Stimulated activated naive CD8-positive, alpha-beta T cell treated with anti-CD3 and anti-CD28 coated beads, Interleukin-15, amount 100 ng/mL, for 72 hours (primary cell): ENCODE results near the gene TRAPPC3L.

ENCODE experiments used
- ATAC-seq: fragments of 150-1000 bp; cut with Tn5 transposase; 2 replicates; pipeline ENCODE4 v1.10.0; 2021; ENCODE audit warnings: mild to moderate bottlenecking, moderate library complexity
- DNase-seq, 2 donors: peaks; one replicate each; pipeline ENCODE4 v3.0.0; 2021 to 2022
- H3K27ac Mint-ChIP-seq, 2 donors: one replicate each; pipeline ENCODE4 v1.8.0; 2022; ENCODE audit warnings: mild to moderate bottlenecking in 2 of 2, mixed read lengths in 2 of 2, moderate library complexity in 2 of 2
- H3K27me3 Mint-ChIP-seq: one replicate; pipeline ENCODE4 v1.8.0; 2022; ENCODE audit warnings: mixed read lengths
- H3K4me1 Mint-ChIP-seq: one replicate; pipeline ENCODE4 v1.8.0; 2022; ENCODE audit warnings: mild to moderate bottlenecking, mixed read lengths
- H3K4me3 Mint-ChIP-seq, 2 donors: one replicate each; pipeline ENCODE4 v1.8.0; 2022; ENCODE audit warnings: mild to moderate bottlenecking in 2 of 2, mixed read lengths in 2 of 2, moderate library complexity in 1 of 2
- H3K9me3 Mint-ChIP-seq, 2 donors: one replicate each; pipeline ENCODE4 v1.8.0; 2022; ENCODE audit warnings: mixed read lengths in 2 of 2

The TRAPPC3L gene

GRCh38 chr6:116471531-116471930 is 74.0 kb downstream of the TRAPPC3L start:
- Mint-ChIP-seq H3K4me1 (peaks cover 23% of the 10 kb centered on the region), H3K9me3 (no peaks in the 10 kb centered on the region), H3K27me3 (no peaks in the 10 kb centered on the region), H3K4me3 (no peak overlapping the region), H3K27ac (no peak overlapping the region)
- ATAC-seq (no peak), DNase-seq (no peak)

DNA sequence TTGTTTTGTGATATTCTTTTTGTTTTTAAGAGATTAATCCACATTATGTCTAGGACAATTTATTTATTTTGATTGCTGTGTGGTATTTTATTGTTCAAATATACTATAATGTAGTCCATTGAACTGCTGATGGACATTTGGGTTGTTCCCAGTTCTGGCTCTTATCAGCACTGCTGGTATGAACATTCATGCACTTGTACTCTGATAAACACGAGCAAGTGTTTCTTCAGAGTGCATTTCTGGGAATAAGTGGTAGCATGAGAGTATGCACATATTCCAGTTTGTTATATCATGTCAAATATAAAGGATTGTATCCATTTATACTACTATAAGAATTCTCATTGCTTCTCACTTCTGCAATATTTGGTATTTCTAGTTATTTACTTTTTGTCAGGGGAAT is 77.2 kb downstream of the TRAPPC3L start:
- Mint-ChIP-seq H3K27me3 (peaks cover 7% of the 10 kb centered on the region), H3K27ac (no peak overlapping the region), H3K4me1 (no peaks in the 10 kb centered on the region)

DNA sequence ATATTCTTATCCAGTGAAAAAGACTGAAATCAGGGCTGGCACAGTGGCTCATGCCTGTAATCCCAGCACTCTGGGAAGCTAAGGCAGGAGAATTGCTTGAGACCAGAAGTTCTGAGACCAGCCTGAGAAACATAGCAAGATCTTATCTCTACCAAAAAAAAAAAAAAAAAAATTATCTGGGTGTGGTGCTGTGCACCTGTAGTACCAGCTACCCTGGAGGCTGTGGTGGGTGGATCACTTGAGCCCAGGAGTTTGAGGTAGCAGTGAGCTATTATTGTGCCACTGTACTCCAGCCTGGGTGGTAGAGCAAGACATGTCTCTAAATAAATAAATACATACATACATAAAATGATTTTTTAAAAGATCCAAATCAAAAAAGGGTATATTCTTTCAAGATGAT is 78.0 kb downstream of the TRAPPC3L start:
- Mint-ChIP-seq H3K27me3 (peaks cover 7% of the 10 kb centered on the region), H3K27ac (no peak overlapping the region), H3K9me3 (no peaks in the 10 kb centered on the region), H3K4me1 (no peaks in the 10 kb centered on the region), H3K4me3 (no peak overlapping the region)
- no peak for ATAC-seq
- no peak for DNase-seq

More for the DNA sequence above, 77.2 kb downstream of the TRAPPC3L start:
- no peaks in the 10 kb centered on the region for H3K9me3 Mint-ChIP-seq
- no peak overlapping the region for H3K4me3 Mint-ChIP-seq
- ATAC-seq, result no peak
- DNase-seq, result no peak

- Mint-ChIP-seq H3K27me3 (peaks cover 7% of the 10 kb centered on the region), H3K9me3 (no peaks in the 10 kb centered on the region), H3K4me1 (no peaks in the 10 kb centered on the region), H3K27ac (no peak overlapping the region), H3K4me3 (no peak overlapping the region)
- ATAC-seq (no peak), DNase-seq (no peak)
Measured at GRCh38 chr6:116467096-116467495, 78.4 kb downstream of the TRAPPC3L start.

DNA sequence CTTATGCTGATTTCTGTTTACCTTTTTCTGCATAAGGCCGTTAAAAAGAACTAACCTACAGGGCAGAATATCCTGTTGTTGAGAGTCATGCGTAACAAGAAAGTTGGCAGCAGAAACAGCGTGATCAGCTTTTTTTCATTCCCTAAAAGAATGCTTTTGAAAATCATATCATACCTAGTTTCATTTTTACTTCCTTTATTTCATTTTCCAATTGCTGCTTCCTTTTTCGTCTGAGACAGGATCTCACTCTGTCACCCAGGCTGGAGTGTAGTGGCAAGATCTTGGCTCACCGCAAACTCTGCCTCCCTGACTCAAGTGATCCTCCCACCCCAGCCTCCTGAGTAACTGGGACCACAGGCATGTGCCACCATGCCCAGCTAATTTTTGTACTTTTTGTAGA is 80.2 kb downstream of the TRAPPC3L start:
- no peak for DNase-seq
- no peak for ATAC-seq
- no peaks in the 10 kb centered on the region for H3K9me3 Mint-ChIP-seq
- no peak overlapping the region for H3K27ac Mint-ChIP-seq
- peaks cover 19% of the 10 kb centered on the region for H3K27me3 Mint-ChIP-seq
- no peak overlapping the region for H3K4me3 Mint-ChIP-seq
- peaks cover 12% of the 10 kb centered on the region for H3K4me1 Mint-ChIP-seq

DNA sequence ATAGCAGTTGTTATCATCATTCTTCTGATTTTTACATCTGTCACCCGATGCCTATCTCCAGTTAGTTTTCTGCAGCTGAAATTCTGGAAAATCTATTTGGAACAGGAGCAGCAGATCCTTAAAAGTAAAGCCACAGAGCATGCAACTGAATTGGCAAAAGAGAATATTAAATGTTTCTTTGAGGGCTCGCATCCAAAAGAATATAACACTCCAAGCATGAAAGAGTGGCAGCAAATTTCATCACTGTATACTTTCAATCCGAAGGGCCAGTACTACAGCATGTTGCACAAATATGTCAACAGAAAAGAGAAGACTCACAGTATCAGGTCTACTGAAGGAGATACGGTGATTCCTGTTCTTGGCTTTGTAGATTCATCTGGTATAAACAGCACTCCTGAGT is 82.2 kb downstream of the TRAPPC3L start:
- H3K4me1 Mint-ChIP-seq, result peaks cover 12% of the 10 kb centered on the region

DNA sequence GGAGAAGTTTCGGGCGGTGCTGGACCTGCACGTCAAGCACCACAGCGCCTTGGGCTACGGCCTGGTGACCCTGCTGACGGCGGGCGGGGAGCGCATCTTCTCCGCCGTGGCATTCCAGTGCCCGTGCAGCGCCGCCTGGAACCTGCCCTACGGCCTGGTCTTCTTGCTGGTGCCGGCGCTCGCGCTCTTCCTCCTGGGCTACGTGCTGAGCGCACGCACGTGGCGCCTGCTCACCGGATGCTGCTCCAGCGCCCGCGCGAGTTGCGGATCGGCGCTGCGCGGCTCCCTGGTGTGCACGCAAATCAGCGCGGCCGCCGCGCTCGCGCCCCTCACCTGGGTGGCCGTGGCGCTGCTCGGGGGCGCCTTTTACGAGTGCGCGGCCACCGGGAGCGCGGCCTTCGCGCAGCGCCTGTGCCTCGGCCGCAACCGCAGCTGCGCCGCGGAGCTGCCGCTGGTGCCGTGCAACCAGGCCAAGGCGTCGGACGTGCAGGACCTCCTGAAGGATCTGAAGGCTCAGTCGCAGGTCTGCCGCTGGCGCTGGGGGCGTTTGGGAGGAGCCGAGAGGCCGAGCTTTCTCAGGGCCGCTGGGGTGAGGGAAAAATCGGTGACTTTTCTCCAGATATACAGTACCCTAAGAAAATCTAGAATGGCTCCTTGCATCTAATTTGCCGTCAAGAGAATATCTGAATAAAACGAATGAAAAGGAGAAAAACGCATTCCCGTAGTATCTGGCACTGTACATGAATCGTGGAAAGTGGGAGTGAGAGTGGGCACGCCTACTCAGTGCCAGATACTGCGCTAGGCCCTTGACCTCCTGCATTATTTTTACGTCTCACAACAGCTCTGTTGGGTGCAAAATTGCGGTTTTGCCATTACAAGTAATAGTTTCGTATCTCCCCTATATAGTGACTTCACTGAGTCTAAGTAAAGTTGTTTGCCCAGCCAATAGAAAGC is 83.3 kb downstream of the TRAPPC3L start:
- peak; percentile 96 for ATAC-seq
- Mint-ChIP-seq H3K4me1 (peaks cover 14% of the 10 kb centered on the region), H3K27me3 (peaks cover 31% of the 10 kb centered on the region)

More for the DNA sequence above, 82.2 kb downstream of the TRAPPC3L start:
- ATAC-seq, result no peak
- H3K4me3 Mint-ChIP-seq, result no peak overlapping the region
- H3K27ac Mint-ChIP-seq, result no peak overlapping the region
- no peak for DNase-seq
- H3K9me3 Mint-ChIP-seq, result no peaks in the 10 kb centered on the region
- peaks cover 31% of the 10 kb centered on the region for H3K27me3 Mint-ChIP-seq

GRCh38 chr6:116461331-116461931 is 84.1 kb downstream of the TRAPPC3L start, which contains the start of gene CALHM6:
Gene CALHM6, plus strand, starts transcription at chr6:116461375. Its CDS starts 555 bp downstream, at chr6:116461930.
- peaks cover 31% of the 10 kb centered on the region for H3K27me3 Mint-ChIP-seq
- DNase-seq (no peak), ATAC-seq (peak; percentile 2)
- H3K4me3 Mint-ChIP-seq, result peak within 1 kb of the TSS; percentile 76 to 78
- peaks cover 19% of the 10 kb centered on the region for H3K4me1 Mint-ChIP-seq
- H3K9me3 Mint-ChIP-seq, result no peaks in the 10 kb centered on the region
- H3K27ac Mint-ChIP-seq, result peak within 1 kb of the TSS; percentile 64 to 84

More for the DNA sequence above, 83.3 kb downstream of the TRAPPC3L start:
- Mint-ChIP-seq H3K4me3 (peak overlapping the region; percentile 76 to 78), H3K9me3 (no peaks in the 10 kb centered on the region), H3K27ac (peak overlapping the region in 1 of 2 donors; percentile 64)
- DNase-seq, result peak; percentile 66 to 69

GRCh38 chr6:116459927-116460326 is 85.6 kb downstream of the TRAPPC3L start:
- H3K27ac Mint-ChIP-seq, result no peak overlapping the region
- H3K9me3 Mint-ChIP-seq, result no peaks in the 10 kb centered on the region
- H3K27me3 Mint-ChIP-seq, result peaks cover 31% of the 10 kb centered on the region
- ATAC-seq (no peak), DNase-seq (no peak)
- H3K4me1 Mint-ChIP-seq, result peaks cover 19% of the 10 kb centered on the region
- no peak overlapping the region for H3K4me3 Mint-ChIP-seq

DNA sequence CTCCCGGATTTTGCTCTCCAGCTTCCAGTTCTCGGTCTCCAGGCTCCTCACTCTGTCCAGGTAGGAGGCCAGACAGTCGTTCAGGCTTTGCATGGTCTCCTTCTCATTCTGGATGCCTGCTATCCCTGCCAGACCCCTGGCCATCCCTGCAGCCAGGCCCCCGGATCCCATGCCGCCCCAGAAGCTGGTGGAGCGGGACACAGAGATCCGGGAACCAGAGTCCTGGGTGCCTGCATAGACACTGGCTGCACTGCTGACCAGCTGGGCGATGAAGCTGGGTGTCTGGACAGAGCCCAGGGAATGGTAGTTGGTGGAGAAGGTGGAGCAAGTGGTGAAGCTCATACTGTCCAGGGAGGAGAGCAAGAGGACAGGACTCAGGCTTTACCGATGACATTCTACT is 87.2 kb downstream of the TRAPPC3L start:
- ATAC-seq (no peak), DNase-seq (no peak)
- H3K4me1 Mint-ChIP-seq, result peaks cover 19% of the 10 kb centered on the region
- H3K9me3 Mint-ChIP-seq, result no peaks in the 10 kb centered on the region
- peaks cover 29% of the 10 kb centered on the region for H3K27me3 Mint-ChIP-seq
- no peak overlapping the region for H3K27ac Mint-ChIP-seq
- no peak overlapping the region for H3K4me3 Mint-ChIP-seq

GRCh38 chr6:116456927-116457326 is 88.6 kb downstream of the TRAPPC3L start:
- Mint-ChIP-seq H3K27ac (no peak overlapping the region), H3K27me3 (peaks cover 32% of the 10 kb centered on the region), H3K9me3 (no peaks in the 10 kb centered on the region), H3K4me1 (peaks cover 19% of the 10 kb centered on the region), H3K4me3 (no peak overlapping the region)
- DNase-seq (no peak), ATAC-seq (no peak)

- Mint-ChIP-seq H3K4me1 (peaks cover 18% of the 10 kb centered on the region), H3K4me3 (no peak overlapping the region), H3K27ac (no peak overlapping the region), H3K27me3 (peaks cover 26% of the 10 kb centered on the region), H3K9me3 (no peaks in the 10 kb centered on the region)
- DNase-seq (no peak), ATAC-seq (no peak)
Measured at GRCh38 chr6:116456106-116456505, 89.4 kb downstream of the TRAPPC3L start.

DNA sequence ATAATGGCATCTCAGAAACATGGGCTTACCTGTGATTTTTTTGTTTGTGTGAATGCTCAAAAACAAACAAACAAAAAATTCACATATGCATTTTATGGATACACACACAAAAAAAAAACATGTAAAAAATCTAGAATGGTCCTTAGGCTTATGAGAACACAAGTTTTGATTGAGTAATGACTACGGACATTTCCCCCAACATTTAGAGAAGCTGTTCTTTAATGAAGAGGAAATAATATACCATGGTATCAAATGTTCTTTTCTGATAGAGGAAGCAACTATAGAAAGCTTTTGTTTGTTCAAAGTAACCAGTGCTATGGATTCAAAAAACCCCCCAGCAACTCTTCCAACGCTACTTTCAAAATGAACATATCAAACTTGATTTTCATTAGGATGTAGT is 93.0 kb downstream of the TRAPPC3L start:
- ATAC-seq (no peak), DNase-seq (no peak)
- Mint-ChIP-seq H3K4me1 (peaks cover 27% of the 10 kb centered on the region), H3K4me3 (no peak overlapping the region), H3K27me3 (peaks cover 33% of the 10 kb centered on the region), H3K9me3 (no peaks in the 10 kb centered on the region), H3K27ac (no peak overlapping the region)

GRCh38 chr6:116451916-116452315 is 93.6 kb downstream of the TRAPPC3L start:
- no peak overlapping the region for H3K4me3 Mint-ChIP-seq
- no peak overlapping the region for H3K27ac Mint-ChIP-seq
- ATAC-seq, result no peak
- peaks cover 22% of the 10 kb centered on the region for H3K4me1 Mint-ChIP-seq
- no peak for DNase-seq
- peaks cover 35% of the 10 kb centered on the region for H3K27me3 Mint-ChIP-seq
- H3K9me3 Mint-ChIP-seq, result no peaks in the 10 kb centered on the region

GRCh38 chr6:116450769-116451740 is 94.4 kb downstream of the TRAPPC3L start:
- Mint-ChIP-seq H3K4me3 (peak overlapping the region in 1 of 2 donors; percentile 20), H3K9me3 (no peaks in the 10 kb centered on the region), H3K27me3 (peaks cover 35% of the 10 kb centered on the region), H3K27ac (no peak overlapping the region), H3K4me1 (peaks cover 19% of the 10 kb centered on the region)
- ATAC-seq (peak; percentile 57), DNase-seq (no peak)
